GM23338 (cell line): ENCODE measurements around the gene CIZ1. TPM values are rescaled to one million over a fixed set of nuclear protein-coding genes. Genes with fewer than 3 reads are reported as not detected.

Experiments used
- ATAC-seq: fragments of 200-7000 bp; cut with Tn5 transposase; 3 replicates; pipeline ENCODE4 v1.9.1; 2020
- DNase-seq: peaks from one replicate; pipeline ENCODE4 v3.0.0-alpha.2; 2015; ENCODE audit warnings: low spot score
- H2AFZ ChIP-seq: fragments of 200-600 bp; sonication (generic); 2 replicates; pipeline ENCODE4 v1.8.0; 2016; ENCODE audit warnings: antibody characterized with exemption, mild to moderate bottlenecking, moderate library complexity
- H3F3A ChIP-seq: fragments of 200-600 bp; sonication (generic); replicated peaks from 2 replicates; pipeline ENCODE4 v1.8.0; 2017; ENCODE audit warnings: antibody characterized with exemption, mixed run types, low read depth
- H3K27ac ChIP-seq: fragments of 200-600 bp; sonication (generic); 2 replicates; pipeline ENCODE4 v1.6.1; 2016; ENCODE audit warnings: low read depth
- H3K27me3 ChIP-seq: fragments of 200-600 bp; sonication (generic); 2 replicates; pipeline ENCODE4 v1.8.0; 2016; ENCODE audit warnings: mild to moderate bottlenecking, mixed run types, moderate library complexity; ENCODE audit not compliant: insufficient read depth
- H3K36me3 ChIP-seq: fragments of 200-600 bp; sonication (generic); 2 replicates; pipeline ENCODE4 v1.8.0; 2016; ENCODE audit warnings: mild to moderate bottlenecking; ENCODE audit not compliant: insufficient read depth
- H3K4me1 ChIP-seq: fragments of 200-600 bp; sonication (generic); 2 replicates; pipeline ENCODE4 v1.8.0; 2016; ENCODE audit warnings: mild to moderate bottlenecking, moderate library complexity; ENCODE audit not compliant: insufficient read depth
- H3K4me2 ChIP-seq: fragments of 200-600 bp; sonication (generic); 2 replicates; pipeline ENCODE4 v1.7.1; 2017; ENCODE audit warnings: mixed run types
- H3K4me3 ChIP-seq: fragments of 200-600 bp; sonication (generic); 2 replicates; pipeline ENCODE4 v1.6.1; 2016; ENCODE audit warnings: mixed run types
- H3K79me2 ChIP-seq: fragments of 200-600 bp; sonication (generic); replicated peaks from 2 replicates; pipeline ENCODE4 v1.8.0; 2017; ENCODE audit warnings: mild to moderate bottlenecking; ENCODE audit not compliant: insufficient read depth
- H3K9me2 ChIP-seq: fragments of 200-600 bp; sonication (generic); 2 replicates; pipeline ENCODE4 v1.8.0; 2017; ENCODE audit not compliant: insufficient read depth
- H4K20me1 ChIP-seq: fragments of 200-600 bp; sonication (generic); replicated peaks from 2 replicates; pipeline ENCODE4 v1.8.0; 2017; ENCODE audit warnings: mild to moderate bottlenecking; ENCODE audit not compliant: insufficient read depth
- H3K27ac Mint-ChIP-seq: 2 replicates; pipeline ENCODE4 v1.8.0; 2020; ENCODE audit warnings: inconsistent platforms, mild to moderate bottlenecking, moderate library complexity, mixed read lengths
- H3K27me3 Mint-ChIP-seq: 3 replicates; pipeline ENCODE4 v1.8.0; 2022; ENCODE audit warnings: low read depth, mild to moderate bottlenecking, moderate library complexity, mixed read lengths, inconsistent platforms; ENCODE audit not compliant: insufficient read depth, poor library complexity
- H3K36me3 Mint-ChIP-seq: 3 replicates; pipeline ENCODE4 v1.8.0; 2021; ENCODE audit warnings: low read depth, mild to moderate bottlenecking, inconsistent platforms, moderate library complexity, mixed read lengths
- H3K4me1 Mint-ChIP-seq: 3 replicates; pipeline ENCODE4 v1.8.0; 2020; ENCODE audit warnings: mild to moderate bottlenecking, inconsistent platforms, mixed read lengths
- H3K4me3 Mint-ChIP-seq: 3 replicates; pipeline ENCODE4 v1.8.0; 2021; ENCODE audit warnings: moderate library complexity, mild to moderate bottlenecking, inconsistent platforms, mixed read lengths
- H3K9me3 Mint-ChIP-seq: 3 replicates; pipeline ENCODE4 v1.8.0; 2020; ENCODE audit warnings: moderate library complexity, mild to moderate bottlenecking, inconsistent platforms, mixed read lengths
- CREB1 ChIP-seq: fragments of 250-450 bp; sonication (Bioruptor Pico); IDR thresholded peaks from 2 replicates; pipeline ENCODE4 v1.5.0; 2020; ENCODE audit warnings: low read depth, mild to moderate bottlenecking, moderate library complexity
- EZH2 ChIP-seq: fragments of 200-600 bp; sonication (generic); IDR thresholded peaks from one replicate; pipeline ENCODE4 v1.8.0; 2017; ENCODE audit warnings: antibody characterized with exemption, mild to moderate bottlenecking, low read depth; ENCODE audit not compliant: unreplicated experiment
- EZH2phosphoT487 ChIP-seq: fragments of 200-600 bp; sonication (generic); IDR thresholded peaks from one replicate; pipeline ENCODE4 v1.8.1; 2018; ENCODE audit warnings: antibody characterized with exemption; ENCODE audit not compliant: unreplicated experiment
- JUNB ChIP-seq: IDR thresholded peaks from one replicate; pipeline ENCODE4 v1.6.1; 2016; ENCODE audit warnings: antibody characterized with exemption; ENCODE audit not compliant: unreplicated experiment
- NANOG ChIP-seq: IDR thresholded peaks from 2 replicates; pipeline ENCODE4 v1.6.1; 2016; ENCODE audit warnings: antibody characterized with exemption, borderline replicate concordance
- POLR2AphosphoS5 ChIP-seq: IDR thresholded peaks from 2 replicates; pipeline ENCODE4 v1.6.1; 2016; ENCODE audit warnings: antibody characterized with exemption, low read depth
- STAT1 ChIP-seq: IDR thresholded peaks from one replicate; pipeline ENCODE4 v1.6.1; 2016; ENCODE audit warnings: antibody characterized with exemption; ENCODE audit not compliant: unreplicated experiment
- ZNF114 ChIP-seq: fragments of 250-450 bp; sonication (Bioruptor Pico); IDR thresholded peaks from 2 replicates; pipeline ENCODE4 v1.5.0; 2020; ENCODE audit warnings: mild to moderate bottlenecking, moderate library complexity
- ZNF331 ChIP-seq: fragments of 250-450 bp; sonication (Bioruptor Pico); IDR thresholded peaks from 2 replicates; pipeline ENCODE4 v1.5.0; 2020; ENCODE audit warnings: low read depth, mild to moderate bottlenecking, moderate library complexity
- polyA plus RNA-seq: library from polyadenylated mRNA; unstranded; fragments of >200 nt; fragmentation: Nextera tagmentation; extraction: Ambion mirVana; gene quantifications from 2 replicates; pipeline ENCODE4 v1.2.1, GENCODE V29; 2016
- total RNA-seq: library from RNA; depleted of rRNA; stranded (reverse); fragments of >200 nt; shearing (Covaris generic); gene quantifications from 2 replicates; pipeline ENCODE4 v1.2.3, GENCODE V29; 2014
- TF ChIP-seq, protein P1 (sequence below): fragments of 250-450 bp; sonication (Bioruptor Pico); IDR thresholded peaks from 2 replicates; pipeline ENCODE4 v1.5.0; 2020; ENCODE audit warnings: mild to moderate bottlenecking, moderate library complexity
- TF ChIP-seq, protein P2 (sequence below): IDR thresholded peaks from one replicate; pipeline ENCODE4 v1.6.1; 2018; ENCODE audit warnings: antibody characterized with exemption; ENCODE audit not compliant: unreplicated experiment
- TF ChIP-seq, protein P3 (sequence below): IDR thresholded peaks from 2 replicates; pipeline ENCODE4 v1.6.1; 2016; ENCODE audit warnings: antibody characterized with exemption
- TF ChIP-seq, protein P4 (sequence below), 2 experiments: fragments of 200-600 bp in 1 of 2; sonication (generic) in 1 of 2; conservative IDR thresholded peaks; 2 replicates each; pipeline versions ENCODE4 v1.5.1 to v1.6.1; 2016 to 2017; ENCODE audit warnings: antibody characterized with exemption in 2 of 2, low read depth in 2 of 2, mild to moderate bottlenecking in 2 of 2, moderate library complexity in 1 of 2

Gene CIZ1
- total and polyA plus RNA-seq, 2 experiments from 2014 or later: 49.6 to 61.4 TPM

DNA sequence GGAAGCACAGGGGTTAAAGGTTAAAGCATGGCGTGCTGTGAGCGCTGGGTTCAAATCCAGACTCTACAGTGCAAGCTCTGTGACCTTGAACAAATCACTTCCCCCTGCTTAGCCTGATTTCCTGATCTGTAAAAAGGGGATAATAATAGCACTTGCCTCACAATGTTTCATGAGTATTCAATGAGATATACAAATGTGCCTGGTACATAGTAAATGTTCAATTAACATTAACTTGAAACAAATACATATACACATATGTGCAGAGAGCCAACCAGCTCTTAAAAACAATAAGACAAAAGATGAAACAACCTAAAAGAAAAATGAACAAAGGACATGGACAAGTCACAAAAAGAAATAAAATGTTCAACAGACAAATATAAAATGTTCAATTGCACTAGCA lies 4.0 kb downstream of the CIZ1 start:
- H3K9me3 Mint-ChIP-seq: no peaks in the 10 kb centered on the region
- peaks cover 6% of the 10 kb centered on the region for H3K4me1 Mint-ChIP-seq
- Histone ChIP-seq H3K27ac (no peak overlapping the region), H3F3A (0 out of 2 replicates have a peak, but pooled peaks cover 3% of the 10 kb centered on the region), H3K27me3 (no peaks in the 10 kb centered on the region), H3K79me2 (no peaks in the 10 kb centered on the region), H3K36me3 (0 out of 2 replicates have a peak, but pooled peaks cover 6% of the 10 kb centered on the region), H3K4me1 (no peaks in the 10 kb centered on the region), H3K4me2 (no peak overlapping the region), H2AFZ (no peak overlapping the region), H4K20me1 (peaks cover 3% of the 10 kb centered on the region; the same call in 1 of the 2 replicates), H3K4me3 (no peak overlapping the region), H3K9me2 (no peaks in the 10 kb centered on the region)
- TF ChIP-seq JUNB: no peak
- TF ChIP-seq POLR2AphosphoS5: no peak
- TF ChIP-seq STAT1: no peak
- TF ChIP-seq CREB1 (CRISPR knock-in tag): no peak
- TF ChIP-seq, protein P1, sequence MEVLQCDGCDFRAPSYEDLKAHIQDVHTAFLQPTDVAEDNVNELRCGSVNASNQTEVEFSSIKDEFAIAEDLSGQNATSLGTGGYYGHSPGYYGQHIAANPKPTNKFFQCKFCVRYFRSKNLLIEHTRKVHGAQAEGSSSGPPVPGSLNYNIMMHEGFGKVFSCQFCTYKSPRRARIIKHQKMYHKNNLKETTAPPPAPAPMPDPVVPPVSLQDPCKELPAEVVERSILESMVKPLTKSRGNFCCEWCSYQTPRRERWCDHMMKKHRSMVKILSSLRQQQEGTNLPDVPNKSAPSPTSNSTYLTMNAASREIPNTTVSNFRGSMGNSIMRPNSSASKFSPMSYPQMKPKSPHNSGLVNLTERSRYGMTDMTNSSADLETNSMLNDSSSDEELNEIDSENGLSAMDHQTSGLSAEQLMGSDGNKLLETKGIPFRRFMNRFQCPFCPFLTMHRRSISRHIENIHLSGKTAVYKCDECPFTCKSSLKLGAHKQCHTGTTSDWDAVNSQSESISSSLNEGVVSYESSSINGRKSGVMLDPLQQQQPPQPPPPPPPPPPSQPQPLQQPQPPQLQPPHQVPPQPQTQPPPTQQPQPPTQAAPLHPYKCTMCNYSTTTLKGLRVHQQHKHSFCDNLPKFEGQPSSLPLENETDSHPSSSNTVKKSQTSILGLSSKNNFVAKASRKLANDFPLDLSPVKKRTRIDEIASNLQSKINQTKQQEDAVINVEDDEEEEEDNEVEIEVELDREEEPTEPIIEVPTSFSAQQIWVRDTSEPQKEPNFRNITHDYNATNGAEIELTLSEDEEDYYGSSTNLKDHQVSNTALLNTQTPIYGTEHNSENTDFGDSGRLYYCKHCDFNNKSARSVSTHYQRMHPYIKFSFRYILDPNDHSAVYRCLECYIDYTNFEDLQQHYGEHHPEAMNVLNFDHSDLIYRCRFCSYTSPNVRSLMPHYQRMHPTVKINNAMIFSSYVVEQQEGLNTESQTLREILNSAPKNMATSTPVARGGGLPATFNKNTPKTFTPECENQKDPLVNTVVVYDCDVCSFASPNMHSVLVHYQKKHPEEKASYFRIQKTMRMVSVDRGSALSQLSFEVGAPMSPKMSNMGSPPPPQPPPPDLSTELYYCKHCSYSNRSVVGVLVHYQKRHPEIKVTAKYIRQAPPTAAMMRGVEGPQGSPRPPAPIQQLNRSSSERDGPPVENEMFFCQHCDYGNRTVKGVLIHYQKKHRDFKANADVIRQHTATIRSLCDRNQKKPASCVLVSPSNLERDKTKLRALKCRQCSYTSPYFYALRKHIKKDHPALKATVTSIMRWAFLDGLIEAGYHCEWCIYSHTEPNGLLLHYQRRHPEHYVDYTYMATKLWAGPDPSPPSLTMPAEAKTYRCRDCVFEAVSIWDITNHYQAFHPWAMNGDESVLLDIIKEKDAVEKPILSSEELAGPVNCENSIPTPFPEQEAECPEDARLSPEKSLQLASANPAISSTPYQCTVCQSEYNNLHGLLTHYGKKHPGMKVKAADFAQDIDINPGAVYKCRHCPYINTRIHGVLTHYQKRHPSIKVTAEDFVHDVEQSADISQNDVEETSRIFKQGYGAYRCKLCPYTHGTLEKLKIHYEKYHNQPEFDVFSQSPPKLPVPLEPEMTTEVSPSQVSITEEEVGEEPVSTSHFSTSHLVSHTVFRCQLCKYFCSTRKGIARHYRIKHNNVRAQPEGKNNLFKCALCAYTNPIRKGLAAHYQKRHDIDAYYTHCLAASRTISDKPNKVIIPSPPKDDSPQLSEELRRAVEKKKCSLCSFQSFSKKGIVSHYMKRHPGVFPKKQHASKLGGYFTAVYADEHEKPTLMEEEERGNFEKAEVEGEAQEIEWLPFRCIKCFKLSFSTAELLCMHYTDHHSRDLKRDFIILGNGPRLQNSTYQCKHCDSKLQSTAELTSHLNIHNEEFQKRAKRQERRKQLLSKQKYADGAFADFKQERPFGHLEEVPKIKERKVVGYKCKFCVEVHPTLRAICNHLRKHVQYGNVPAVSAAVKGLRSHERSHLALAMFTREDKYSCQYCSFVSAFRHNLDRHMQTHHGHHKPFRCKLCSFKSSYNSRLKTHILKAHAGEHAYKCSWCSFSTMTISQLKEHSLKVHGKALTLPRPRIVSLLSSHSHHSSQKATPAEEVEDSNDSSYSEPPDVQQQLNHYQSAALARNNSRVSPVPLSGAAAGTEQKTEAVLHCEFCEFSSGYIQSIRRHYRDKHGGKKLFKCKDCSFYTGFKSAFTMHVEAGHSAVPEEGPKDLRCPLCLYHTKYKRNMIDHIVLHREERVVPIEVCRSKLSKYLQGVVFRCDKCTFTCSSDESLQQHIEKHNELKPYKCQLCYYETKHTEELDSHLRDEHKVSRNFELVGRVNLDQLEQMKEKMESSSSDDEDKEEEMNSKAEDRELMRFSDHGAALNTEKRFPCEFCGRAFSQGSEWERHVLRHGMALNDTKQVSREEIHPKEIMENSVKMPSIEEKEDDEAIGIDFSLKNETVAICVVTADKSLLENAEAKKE (CRISPR knock-in tag): no peak
- no peak for TF ChIP-seq NANOG
- no peak for TF ChIP-seq ZNF114
- TF ChIP-seq, protein P2, sequence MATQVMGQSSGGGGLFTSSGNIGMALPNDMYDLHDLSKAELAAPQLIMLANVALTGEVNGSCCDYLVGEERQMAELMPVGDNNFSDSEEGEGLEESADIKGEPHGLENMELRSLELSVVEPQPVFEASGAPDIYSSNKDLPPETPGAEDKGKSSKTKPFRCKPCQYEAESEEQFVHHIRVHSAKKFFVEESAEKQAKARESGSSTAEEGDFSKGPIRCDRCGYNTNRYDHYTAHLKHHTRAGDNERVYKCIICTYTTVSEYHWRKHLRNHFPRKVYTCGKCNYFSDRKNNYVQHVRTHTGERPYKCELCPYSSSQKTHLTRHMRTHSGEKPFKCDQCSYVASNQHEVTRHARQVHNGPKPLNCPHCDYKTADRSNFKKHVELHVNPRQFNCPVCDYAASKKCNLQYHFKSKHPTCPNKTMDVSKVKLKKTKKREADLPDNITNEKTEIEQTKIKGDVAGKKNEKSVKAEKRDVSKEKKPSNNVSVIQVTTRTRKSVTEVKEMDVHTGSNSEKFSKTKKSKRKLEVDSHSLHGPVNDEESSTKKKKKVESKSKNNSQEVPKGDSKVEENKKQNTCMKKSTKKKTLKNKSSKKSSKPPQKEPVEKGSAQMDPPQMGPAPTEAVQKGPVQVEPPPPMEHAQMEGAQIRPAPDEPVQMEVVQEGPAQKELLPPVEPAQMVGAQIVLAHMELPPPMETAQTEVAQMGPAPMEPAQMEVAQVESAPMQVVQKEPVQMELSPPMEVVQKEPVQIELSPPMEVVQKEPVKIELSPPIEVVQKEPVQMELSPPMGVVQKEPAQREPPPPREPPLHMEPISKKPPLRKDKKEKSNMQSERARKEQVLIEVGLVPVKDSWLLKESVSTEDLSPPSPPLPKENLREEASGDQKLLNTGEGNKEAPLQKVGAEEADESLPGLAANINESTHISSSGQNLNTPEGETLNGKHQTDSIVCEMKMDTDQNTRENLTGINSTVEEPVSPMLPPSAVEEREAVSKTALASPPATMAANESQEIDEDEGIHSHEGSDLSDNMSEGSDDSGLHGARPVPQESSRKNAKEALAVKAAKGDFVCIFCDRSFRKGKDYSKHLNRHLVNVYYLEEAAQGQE: no peak
- no peak for TF ChIP-seq ZNF331
- no peak for TF ChIP-seq EZH2phosphoT487
- TF ChIP-seq, protein P3, sequence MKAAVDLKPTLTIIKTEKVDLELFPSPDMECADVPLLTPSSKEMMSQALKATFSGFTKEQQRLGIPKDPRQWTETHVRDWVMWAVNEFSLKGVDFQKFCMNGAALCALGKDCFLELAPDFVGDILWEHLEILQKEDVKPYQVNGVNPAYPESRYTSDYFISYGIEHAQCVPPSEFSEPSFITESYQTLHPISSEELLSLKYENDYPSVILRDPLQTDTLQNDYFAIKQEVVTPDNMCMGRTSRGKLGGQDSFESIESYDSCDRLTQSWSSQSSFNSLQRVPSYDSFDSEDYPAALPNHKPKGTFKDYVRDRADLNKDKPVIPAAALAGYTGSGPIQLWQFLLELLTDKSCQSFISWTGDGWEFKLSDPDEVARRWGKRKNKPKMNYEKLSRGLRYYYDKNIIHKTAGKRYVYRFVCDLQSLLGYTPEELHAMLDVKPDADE: no peak
- no peak for TF ChIP-seq EZH2
- TF ChIP-seq, protein P4, sequence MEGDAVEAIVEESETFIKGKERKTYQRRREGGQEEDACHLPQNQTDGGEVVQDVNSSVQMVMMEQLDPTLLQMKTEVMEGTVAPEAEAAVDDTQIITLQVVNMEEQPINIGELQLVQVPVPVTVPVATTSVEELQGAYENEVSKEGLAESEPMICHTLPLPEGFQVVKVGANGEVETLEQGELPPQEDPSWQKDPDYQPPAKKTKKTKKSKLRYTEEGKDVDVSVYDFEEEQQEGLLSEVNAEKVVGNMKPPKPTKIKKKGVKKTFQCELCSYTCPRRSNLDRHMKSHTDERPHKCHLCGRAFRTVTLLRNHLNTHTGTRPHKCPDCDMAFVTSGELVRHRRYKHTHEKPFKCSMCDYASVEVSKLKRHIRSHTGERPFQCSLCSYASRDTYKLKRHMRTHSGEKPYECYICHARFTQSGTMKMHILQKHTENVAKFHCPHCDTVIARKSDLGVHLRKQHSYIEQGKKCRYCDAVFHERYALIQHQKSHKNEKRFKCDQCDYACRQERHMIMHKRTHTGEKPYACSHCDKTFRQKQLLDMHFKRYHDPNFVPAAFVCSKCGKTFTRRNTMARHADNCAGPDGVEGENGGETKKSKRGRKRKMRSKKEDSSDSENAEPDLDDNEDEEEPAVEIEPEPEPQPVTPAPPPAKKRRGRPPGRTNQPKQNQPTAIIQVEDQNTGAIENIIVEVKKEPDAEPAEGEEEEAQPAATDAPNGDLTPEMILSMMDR (conservative IDR thresholded peaks at IDR 0.05; ENCODE audit: low read depth in 2 of 2): no peak
- H3K4me3 Mint-ChIP-seq: no peak overlapping the region
- DNase-seq (no peak), ATAC-seq (no peak)
- peaks cover 52% of the 10 kb centered on the region for H3K36me3 Mint-ChIP-seq
- H3K27ac Mint-ChIP-seq: no peak overlapping the region
- H3K27me3 Mint-ChIP-seq: peaks cover 10% of the 10 kb centered on the region
